ENCODE results near the gene LAMB1. TPM values are rescaled to one million over a fixed set of nuclear protein-coding genes. Genes with fewer than 3 reads are reported as not detected.

LAMB1 gene
- total and polyA plus RNA-seq, 2 experiments from 2014 or later, result 284 to 323 TPM

GRCh38 chr7:108008827-108009226 lies 5.9 kb upstream of the LAMB1 start:
- Histone ChIP-seq H3K79me2 (no peaks in the 10 kb centered on the region), H3K9me2 (replicated peaks; ENCODE audit: insufficient read depth) (no peaks in the 10 kb centered on the region), H3K27ac (no peak overlapping the region), H3K27me3 (no peaks in the 10 kb centered on the region), H3K4me3 (no peak overlapping the region), H3K9me3 (ENCODE audit: low read depth) (no peaks in the 10 kb centered on the region), H2AFZ (no peak overlapping the region), H4K20me1 (ENCODE audit: insufficient read depth, poor library complexity, severe bottlenecking) (no peaks in the 10 kb centered on the region), H3K36me3 (replicated peaks; ENCODE audit: insufficient read depth, low read depth) (no peaks in the 10 kb centered on the region), H3K4me1 (ENCODE audit: insufficient read depth) (peaks cover 54% of the 10 kb centered on the region), H3K4me2 (no peak overlapping the region)
- TF ChIP-seq CTCF (IDR thresholded peaks at IDR 0.05; ENCODE audit: poor library complexity) (no peak), EZH2 (IDR thresholded peaks at IDR 0.05; ENCODE audit: borderline replicate concordance) (no peak), EZH2phosphoT487 (IDR thresholded peaks at IDR 0.05; ENCODE audit: low read depth, severe bottlenecking, unreplicated experiment) (no peak)
- DNase-seq (ENCODE audit: low spot score), result no peak

GRCh38 chr7:108008240-108008639 lies 5.3 kb upstream of the LAMB1 start:
- Histone ChIP-seq H4K20me1 (ENCODE audit: insufficient read depth, poor library complexity, severe bottlenecking) (no peaks in the 10 kb centered on the region), H3K4me1 (ENCODE audit: insufficient read depth) (peaks cover 58% of the 10 kb centered on the region), H3K27me3 (no peaks in the 10 kb centered on the region), H3K9me2 (replicated peaks; ENCODE audit: insufficient read depth) (no peaks in the 10 kb centered on the region), H3K79me2 (no peaks in the 10 kb centered on the region), H3K4me3 (no peak overlapping the region), H3K4me2 (no peak overlapping the region), H3K36me3 (replicated peaks; ENCODE audit: insufficient read depth, low read depth) (no peaks in the 10 kb centered on the region), H3K27ac (no peak overlapping the region), H2AFZ (no peak overlapping the region), H3K9me3 (ENCODE audit: low read depth) (no peaks in the 10 kb centered on the region)
- WGBS (ENCODE audit: low lambda C conversion rate, missing lambda C conversion rate), result 90% methylated on average over 4 of the region's 4 CpGs
- TF ChIP-seq EZH2 (IDR thresholded peaks at IDR 0.05; ENCODE audit: borderline replicate concordance) (no peak), EZH2phosphoT487 (IDR thresholded peaks at IDR 0.05; ENCODE audit: low read depth, severe bottlenecking, unreplicated experiment) (no peak), CTCF (IDR thresholded peaks at IDR 0.05; ENCODE audit: poor library complexity) (no peak)
- no peak for DNase-seq (ENCODE audit: low spot score)

- Histone ChIP-seq H3K27ac (no peak overlapping the region), H3K9me2 (replicated peaks; ENCODE audit: insufficient read depth) (no peaks in the 10 kb centered on the region), H3K9me3 (ENCODE audit: low read depth) (no peaks in the 10 kb centered on the region), H4K20me1 (ENCODE audit: insufficient read depth, poor library complexity, severe bottlenecking) (no peaks in the 10 kb centered on the region), H3K4me3 (no peak overlapping the region), H3K79me2 (no peaks in the 10 kb centered on the region), H3K36me3 (replicated peaks; ENCODE audit: insufficient read depth, low read depth) (no peaks in the 10 kb centered on the region), H3K4me2 (peak overlapping the region; percentile 48), H2AFZ (no peak overlapping the region), H3K4me1 (ENCODE audit: insufficient read depth) (peaks cover 54% of the 10 kb centered on the region), H3K27me3 (no peaks in the 10 kb centered on the region)
- TF ChIP-seq EZH2phosphoT487 (IDR thresholded peaks at IDR 0.05; ENCODE audit: low read depth, severe bottlenecking, unreplicated experiment), result no peak
- TF ChIP-seq CTCF (IDR thresholded peaks at IDR 0.05; ENCODE audit: poor library complexity), result no peak
- TF ChIP-seq EZH2 (IDR thresholded peaks at IDR 0.05; ENCODE audit: borderline replicate concordance), result no peak
- WGBS (ENCODE audit: low lambda C conversion rate, missing lambda C conversion rate), result 42% methylated on average over 3 of the region's 3 CpGs
- DNase-seq (ENCODE audit: low spot score), result no peak
These were observed 4.8 kb upstream of the LAMB1 start for GRCh38 chr7:108007762-108008161.

- H3K36me3 ChIP-seq (replicated peaks; ENCODE audit: insufficient read depth, low read depth), result no peaks in the 10 kb centered on the region
- H3K4me1 ChIP-seq (ENCODE audit: insufficient read depth), result peaks cover 50% of the 10 kb centered on the region
- TF ChIP-seq EZH2 (IDR thresholded peaks at IDR 0.05; ENCODE audit: borderline replicate concordance) (no peak), CTCF (IDR thresholded peaks at IDR 0.05; ENCODE audit: poor library complexity) (no peak), EZH2phosphoT487 (IDR thresholded peaks at IDR 0.05; ENCODE audit: low read depth, severe bottlenecking, unreplicated experiment) (no peak)
- no peaks in the 10 kb centered on the region for H3K9me3 ChIP-seq (ENCODE audit: low read depth)
- peak overlapping the region; percentile 25 for H3K27ac ChIP-seq
- H3K9me2 ChIP-seq (replicated peaks; ENCODE audit: insufficient read depth), result no peaks in the 10 kb centered on the region
- H4K20me1 ChIP-seq (ENCODE audit: insufficient read depth, poor library complexity, severe bottlenecking), result no peaks in the 10 kb centered on the region
- no peaks in the 10 kb centered on the region for H3K27me3 ChIP-seq
- 26% methylated on average over 3 of the region's 3 CpGs for WGBS (ENCODE audit: low lambda C conversion rate, missing lambda C conversion rate)
- DNase-seq (ENCODE audit: low spot score), result no peak
- peaks cover 3% of the 10 kb centered on the region for H3K79me2 ChIP-seq
- peak overlapping the region; percentile 48 for H3K4me2 ChIP-seq
- H2AFZ ChIP-seq, result no peak overlapping the region
- no peak overlapping the region for H3K4me3 ChIP-seq
These were observed 4.3 kb upstream of the LAMB1 start for GRCh38 chr7:108007261-108007660.
